ENCODE data around the gene CEND1. TPM values are rescaled to one million over a fixed set of nuclear protein-coding genes. Genes with fewer than 3 reads are reported as not detected.
"Not testable (repeated sequence)": the region's sequence is repeated elsewhere in the genome, so short reads cannot be mapped to it uniquely, and the experiment has no call there.

Gene CEND1
- total RNA-seq, 1 donor from 2014 or later: not detected

DNA sequence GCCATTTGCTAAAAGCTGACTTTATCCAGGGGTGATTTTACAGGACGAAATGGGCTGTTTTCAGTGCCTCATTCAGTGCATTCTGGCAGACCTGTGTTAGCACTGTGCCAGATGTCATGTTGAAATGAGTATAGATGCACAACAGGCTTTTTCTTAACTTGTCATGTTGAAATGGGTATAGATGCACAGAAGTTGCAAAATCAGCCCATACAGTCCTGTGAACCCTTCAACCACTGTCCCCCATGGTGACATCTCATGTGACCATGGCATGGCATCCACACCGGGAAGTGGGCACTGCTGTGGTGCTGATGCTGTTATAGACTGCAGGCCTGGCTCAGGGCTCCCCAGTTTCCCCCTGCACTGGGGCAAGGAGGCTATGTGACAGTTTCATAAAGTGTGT lies 40.2 kb downstream of the CEND1 start:
- intact Hi-C loops (cut with DNase I): loop anchor here (10.0 kb wide), 1 partner anchor 1635 kb away; no protein-coding TSS in a partner anchor
- DNase-seq (ENCODE audit: low spot score) (no peak), ATAC-seq (no peak)

DNA sequence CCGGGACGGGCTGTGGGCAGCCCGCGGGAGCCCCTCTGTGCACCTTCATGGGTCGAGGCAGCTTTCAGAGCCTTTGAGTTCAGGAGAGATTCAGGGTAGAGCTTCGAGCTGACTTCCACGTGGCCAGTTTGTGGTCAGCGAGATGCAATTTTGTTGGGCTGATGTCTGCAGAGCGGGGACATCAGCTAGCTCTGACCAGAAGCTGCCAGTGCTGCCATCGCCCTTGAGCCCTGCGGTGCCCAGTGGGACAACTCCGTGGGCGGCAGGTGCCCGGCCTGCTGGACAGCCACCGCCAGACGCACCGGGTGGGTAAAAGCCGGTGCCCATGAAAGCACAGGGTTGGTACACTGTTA lies 41.9 kb downstream of the CEND1 start:
- intact Hi-C loops (cut with DNase I): loop anchor here (10.0 kb wide), 1 partner anchor 1637 kb away; no protein-coding TSS in a partner anchor
- DNase-seq (ENCODE audit: low spot score): no peak
- ATAC-seq: peak; percentile 22

DNA sequence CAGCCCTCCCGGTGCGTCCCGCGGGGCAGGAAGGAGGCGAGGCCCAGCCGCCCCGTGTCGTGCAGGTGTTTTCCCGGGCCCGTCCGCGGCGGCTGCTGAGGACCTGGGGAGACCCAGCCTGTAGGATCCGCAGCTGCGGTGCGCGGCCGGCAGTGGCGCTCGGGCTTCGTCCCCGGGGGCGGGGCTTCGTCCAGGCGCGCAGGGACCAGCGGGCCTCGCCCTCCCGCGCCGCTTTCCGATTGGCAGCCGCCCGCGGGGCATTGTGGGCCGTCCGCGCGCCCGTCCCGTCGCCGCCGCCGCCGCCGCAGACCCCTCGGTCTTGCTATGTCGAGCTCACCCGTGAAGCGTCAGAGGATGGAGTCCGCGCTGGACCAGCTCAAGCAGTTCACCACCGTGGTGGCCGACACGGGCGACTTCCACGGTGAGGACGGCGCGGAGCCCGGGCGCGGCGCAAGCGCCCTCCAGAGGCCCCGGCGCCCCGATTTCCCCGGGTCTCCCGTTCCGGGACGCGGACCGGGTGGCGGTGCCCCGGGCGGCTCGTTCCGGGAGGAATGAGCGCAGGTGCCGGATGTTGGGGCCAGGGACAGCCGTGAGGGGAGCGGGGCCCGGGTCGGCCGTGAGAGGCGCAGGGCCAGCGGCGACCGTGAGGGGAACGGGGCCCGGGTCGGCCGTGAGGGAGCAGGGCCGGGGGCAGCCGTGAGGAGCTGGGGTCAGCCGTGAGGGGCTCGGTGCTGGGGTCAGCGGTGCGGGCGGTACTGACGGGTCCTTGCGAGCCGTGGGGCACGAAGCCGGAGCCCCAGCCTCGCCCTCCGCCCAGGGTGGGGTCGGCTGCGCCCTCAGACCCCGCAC lies 42.5 kb downstream of the CEND1 start, which contains the start of gene TALDO1:
Gene TALDO1 (plus strand): TSS at position 307 of the 849 bp plus-strand sequence. CDS start 18 bp downstream, at position 325.
- DNase-seq (ENCODE audit: low spot score): peak; percentile 95
- intact Hi-C loops (cut with DNase I): loop anchor here (10.0 kb wide), 1 partner anchor 1637 kb away; no protein-coding TSS in a partner anchor
- peak; percentile 96 for ATAC-seq

DNA sequence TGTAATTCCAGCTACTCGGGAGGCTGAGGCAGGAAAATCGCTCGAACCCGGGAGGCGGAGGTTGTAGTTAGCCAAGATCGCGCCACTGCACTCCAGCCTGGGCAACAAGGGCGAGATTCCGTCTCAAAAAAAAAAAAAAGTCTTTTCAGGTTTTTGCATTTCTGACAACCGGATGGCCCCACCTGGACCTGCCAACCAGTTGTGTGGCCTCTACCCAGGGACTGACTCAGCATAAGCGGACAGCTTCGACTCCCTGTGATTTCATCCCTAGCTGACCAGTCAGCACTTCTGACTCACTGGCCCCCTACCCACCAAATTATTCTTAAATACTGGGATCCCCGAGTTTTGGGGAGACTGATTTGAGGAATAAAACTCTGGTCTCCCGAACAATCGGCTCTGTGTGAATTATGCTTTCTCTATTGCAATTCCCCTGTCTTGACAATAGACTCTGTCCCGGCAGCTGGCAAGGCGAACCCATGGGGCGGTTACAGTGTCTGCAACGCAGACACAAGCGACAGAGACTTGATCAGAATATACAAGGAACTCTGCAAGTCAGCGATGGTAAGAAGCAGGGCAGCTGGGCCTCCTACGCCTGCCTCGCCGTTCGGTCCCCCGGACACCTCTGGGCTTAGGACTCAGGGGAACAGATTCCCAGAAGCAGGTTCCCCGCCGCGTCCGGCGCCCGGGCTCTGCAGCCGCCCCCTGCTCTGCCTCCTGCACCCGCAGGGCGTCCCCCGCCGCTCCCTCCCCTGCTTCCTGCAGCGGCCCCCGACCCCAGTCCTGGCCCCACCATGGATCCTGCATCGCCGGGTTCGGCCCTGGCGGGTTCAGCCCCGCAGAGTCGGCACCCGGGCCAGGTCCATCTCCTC lies 43.4 kb downstream of the CEND1 start:
- DNase-seq (ENCODE audit: low spot score): no peak
- ATAC-seq: peak; percentile 44
- intact Hi-C loops (cut with DNase I): loop anchor here (10.0 kb wide), 1 partner anchor 1638 kb away; no protein-coding TSS in a partner anchor

DNA sequence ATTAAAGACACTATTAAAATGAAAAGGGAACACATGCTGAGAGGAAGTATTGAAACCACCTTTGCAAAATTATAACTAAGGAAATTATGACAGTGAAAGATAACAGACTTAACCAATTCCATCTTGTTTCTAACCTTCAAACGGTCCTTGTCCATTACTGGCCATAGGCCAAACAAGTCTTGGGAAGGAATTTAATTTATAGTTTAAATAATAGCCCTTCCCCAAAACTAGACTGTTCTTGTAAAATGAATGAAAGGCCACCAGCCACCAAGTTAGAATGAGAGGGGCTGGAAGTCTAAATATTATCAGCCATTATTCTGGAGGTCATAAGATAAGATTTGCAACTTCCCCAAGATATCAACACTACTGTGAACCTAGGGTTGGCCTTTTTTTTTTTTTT lies 44.5 kb downstream of the CEND1 start:
- ATAC-seq (no peak), DNase-seq (ENCODE audit: low spot score) (no peak)
- intact Hi-C loops (cut with DNase I): loop anchor here (10.0 kb wide), 1 partner anchor 1639 kb away; no protein-coding TSS in a partner anchor

DNA sequence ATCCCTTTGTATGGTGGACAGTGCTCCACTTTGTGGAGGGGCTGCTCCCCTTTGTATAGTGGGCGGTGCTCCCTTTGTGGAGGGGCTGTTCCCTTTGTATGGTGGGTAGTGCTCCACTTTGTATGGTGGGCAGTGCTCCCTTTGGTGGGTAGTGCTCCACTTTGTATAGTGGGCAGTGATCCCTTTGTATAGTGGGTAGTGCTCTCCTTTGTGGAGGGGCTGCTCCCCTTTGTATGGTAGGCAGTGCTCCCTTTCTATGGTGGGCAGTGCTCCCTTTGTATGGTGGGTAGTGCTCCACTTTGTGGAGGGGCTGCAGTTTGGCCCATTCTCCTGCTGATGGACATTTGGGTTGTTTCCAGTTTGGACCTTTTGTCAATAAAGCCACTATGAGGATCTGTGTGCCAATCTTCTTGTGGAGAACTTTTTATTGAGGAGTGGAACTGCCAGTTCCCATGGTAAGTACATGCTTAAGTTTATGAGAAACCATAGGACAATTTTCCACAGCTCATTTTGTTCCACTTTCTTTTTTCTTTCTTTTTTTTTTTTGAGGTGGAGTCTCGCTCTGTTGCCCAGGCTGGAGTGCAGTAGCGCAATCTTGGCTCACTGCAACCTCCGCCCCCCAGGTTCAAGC lies 47.2 kb downstream of the CEND1 start:
- ATAC-seq (no peak), DNase-seq (ENCODE audit: low spot score) (no peak)
- intact Hi-C loops (cut with DNase I): loop anchor here (10.0 kb wide), 1 partner anchor 1642 kb away; no protein-coding TSS in a partner anchor

DNA sequence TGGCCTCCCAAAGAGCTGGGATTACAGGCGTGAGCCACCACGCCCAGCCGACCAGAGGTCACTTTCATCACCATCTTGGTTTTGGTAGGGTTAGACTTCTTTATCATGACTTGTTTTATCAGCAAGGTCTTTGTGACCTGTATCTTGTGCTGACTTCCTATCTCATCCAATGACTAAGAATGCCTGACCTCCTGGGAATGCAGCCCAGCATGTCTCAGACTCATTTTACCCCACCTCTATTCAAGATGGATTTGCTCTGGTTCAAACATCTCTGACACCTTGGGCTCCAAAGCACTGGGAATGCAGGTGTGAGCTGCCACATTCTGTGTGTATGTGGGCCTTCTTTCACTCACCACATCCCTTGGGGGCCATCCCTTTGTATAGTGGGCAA lies 47.7 kb downstream of the CEND1 start:
- no peak for ATAC-seq
- DNase-seq (ENCODE audit: low spot score): no peak
- intact Hi-C loops (cut with DNase I): loop anchor here (10.0 kb wide), 1 partner anchor 1643 kb away; no protein-coding TSS in a partner anchor

DNA sequence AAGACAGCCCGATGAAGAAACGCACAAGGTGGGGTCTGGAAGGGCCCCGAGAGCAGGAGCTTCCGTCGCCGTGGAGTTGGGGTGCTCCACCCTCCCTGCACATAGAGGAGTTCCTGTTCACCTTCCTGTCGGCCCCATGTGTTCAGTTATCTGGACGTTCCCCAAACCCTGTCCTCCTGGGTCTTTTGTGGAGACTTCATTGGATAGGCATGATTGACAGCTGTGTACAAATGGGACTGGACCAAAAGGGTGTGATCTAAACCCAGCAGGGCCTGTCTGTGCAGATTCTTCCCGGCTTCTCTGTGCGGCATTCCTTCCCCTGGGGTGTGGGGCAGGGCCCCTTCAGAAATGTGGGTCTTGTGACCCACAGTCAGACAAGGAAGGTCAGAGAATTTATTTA lies 52.0 kb downstream of the CEND1 start:
- DNase-seq (ENCODE audit: low spot score); intact Hi-C loops (cut with DNase I): not testable (repeated sequence)
- peak; percentile 24 for ATAC-seq

DNA sequence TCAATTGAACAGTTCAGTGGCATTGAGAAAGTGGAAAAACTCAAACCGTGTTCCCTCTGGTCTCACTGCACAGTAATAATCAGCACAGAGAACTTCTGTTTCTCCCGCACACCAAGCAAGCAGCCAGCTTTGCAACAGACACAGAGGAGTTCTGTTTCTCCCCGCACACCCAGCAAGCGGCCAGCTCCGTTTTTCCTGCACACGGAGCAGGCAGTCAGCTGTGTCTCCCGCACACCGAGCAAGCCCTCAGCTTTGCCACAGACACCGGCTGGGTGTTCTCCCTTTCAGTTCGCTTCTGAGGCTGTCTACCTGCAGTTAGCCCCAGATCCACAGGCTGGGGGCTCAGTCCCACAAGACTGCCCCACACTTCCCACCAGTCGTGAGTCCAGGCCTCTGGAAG lies 52.5 kb downstream of the CEND1 start:
- peak; percentile 34 for ATAC-seq
- intact Hi-C loops (cut with DNase I): no loop called here

More for the DNA sequence above, 52.5 kb downstream of the CEND1 start:
- DNase-seq (ENCODE audit: low spot score): no peak

Other genes starting within 250 kb of the CEND1 start
- 1.3 TPM for gene LMNTD2, start 229.4 kb downstream of the CEND1 start, total RNA-seq
- gene RASSF7, start 229.1 kb downstream of the CEND1 start, total RNA-seq: 7.5 TPM
- 33.5 TPM for gene PHRF1, start 213.6 kb downstream of the CEND1 start, total RNA-seq
- gene IRF7, start 174.1 kb downstream of the CEND1 start, total RNA-seq: 19.6 TPM
- not detected for gene CDHR5, start 165.1 kb downstream of the CEND1 start, total RNA-seq
- gene SCT, start 162.9 kb downstream of the CEND1 start, total RNA-seq: not detected
- 4.1 TPM for gene DRD4, start 152.8 kb downstream of the CEND1 start, total RNA-seq
- 52.8 TPM for gene DEAF1, start 94.9 kb downstream of the CEND1 start, total RNA-seq
- 28.4 TPM for gene TMEM80, start 94.3 kb downstream of the CEND1 start, total RNA-seq
- gene EPS8L2, start 83.9 kb downstream of the CEND1 start, total RNA-seq: 24.9 TPM
- gene TALDO1, start 42.6 kb downstream of the CEND1 start, total RNA-seq: 187 TPM
- gene GATD1, start 12.6 kb downstream of the CEND1 start, total RNA-seq: 74.8 TPM
- 7.2 TPM for gene SLC25A22, start 8.2 kb upstream of the CEND1 start, total RNA-seq
- 16.7 TPM for gene PIDD1, start 15.1 kb upstream of the CEND1 start, total RNA-seq
- 1,209 TPM for gene RPLP2, start 19.9 kb upstream of the CEND1 start, total RNA-seq
- 174 TPM for gene PNPLA2, start 28.8 kb upstream of the CEND1 start, total RNA-seq
- gene CRACR2B, start 37.8 kb upstream of the CEND1 start, total RNA-seq: 8.7 TPM
- 263 TPM for gene CD151, start 42.9 kb upstream of the CEND1 start, total RNA-seq
- 85.2 TPM for gene POLR2L, start 52.4 kb upstream of the CEND1 start, total RNA-seq
- gene TSPAN4, start 52.8 kb upstream of the CEND1 start, total RNA-seq: 118 TPM
- gene CHID1, start 120.7 kb upstream of the CEND1 start, total RNA-seq: 59.4 TPM
- gene AP2A2, start 135.8 kb upstream of the CEND1 start, total RNA-seq: 119 TPM
- gene MUC6, start 246.6 kb upstream of the CEND1 start, total RNA-seq: not detected